ENCODE data around the gene HBM. TPM values are rescaled to one million over a fixed set of nuclear protein-coding genes. Genes with fewer than 3 reads are reported as not detected.

Gene HBM
- total and polyA plus RNA-seq, 10 of the 15 experiments (the other 5 are each of a cell fraction or from before 2014, with no cell fraction given), result 0.23 TPM; not detected in 9

DNA sequence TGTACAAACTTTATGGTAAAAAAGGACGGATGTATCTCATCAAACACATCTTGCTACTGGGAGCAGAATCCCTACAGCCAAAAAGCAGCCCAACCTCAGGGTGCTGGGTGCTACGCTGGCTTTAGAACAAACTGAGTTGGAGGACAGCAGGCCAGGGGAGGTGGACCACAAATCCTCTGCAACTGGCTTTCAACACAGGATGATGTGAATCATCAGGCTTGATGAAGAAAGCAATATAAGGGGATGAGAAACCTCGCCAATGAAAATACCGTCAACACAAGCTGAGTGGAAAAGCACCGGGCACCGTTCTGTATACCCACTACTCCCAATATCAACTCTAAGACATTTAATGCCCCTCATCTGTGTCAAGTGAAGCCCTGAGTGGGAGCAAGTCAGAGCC, 28.7 kb downstream of the HBM start (continued):
- TF ChIP-seq, protein P1, sequence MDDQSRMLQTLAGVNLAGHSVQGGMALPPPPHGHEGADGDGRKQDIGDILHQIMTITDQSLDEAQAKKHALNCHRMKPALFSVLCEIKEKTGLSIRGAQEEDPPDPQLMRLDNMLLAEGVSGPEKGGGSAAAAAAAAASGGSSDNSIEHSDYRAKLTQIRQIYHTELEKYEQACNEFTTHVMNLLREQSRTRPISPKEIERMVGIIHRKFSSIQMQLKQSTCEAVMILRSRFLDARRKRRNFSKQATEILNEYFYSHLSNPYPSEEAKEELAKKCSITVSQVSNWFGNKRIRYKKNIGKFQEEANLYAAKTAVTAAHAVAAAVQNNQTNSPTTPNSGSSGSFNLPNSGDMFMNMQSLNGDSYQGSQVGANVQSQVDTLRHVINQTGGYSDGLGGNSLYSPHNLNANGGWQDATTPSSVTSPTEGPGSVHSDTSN (IDR thresholded peaks at IDR 0.05; ENCODE audit: insufficient replicate concordance, low read depth, low read length), result no peak
- TF ChIP-seq, protein P2, sequence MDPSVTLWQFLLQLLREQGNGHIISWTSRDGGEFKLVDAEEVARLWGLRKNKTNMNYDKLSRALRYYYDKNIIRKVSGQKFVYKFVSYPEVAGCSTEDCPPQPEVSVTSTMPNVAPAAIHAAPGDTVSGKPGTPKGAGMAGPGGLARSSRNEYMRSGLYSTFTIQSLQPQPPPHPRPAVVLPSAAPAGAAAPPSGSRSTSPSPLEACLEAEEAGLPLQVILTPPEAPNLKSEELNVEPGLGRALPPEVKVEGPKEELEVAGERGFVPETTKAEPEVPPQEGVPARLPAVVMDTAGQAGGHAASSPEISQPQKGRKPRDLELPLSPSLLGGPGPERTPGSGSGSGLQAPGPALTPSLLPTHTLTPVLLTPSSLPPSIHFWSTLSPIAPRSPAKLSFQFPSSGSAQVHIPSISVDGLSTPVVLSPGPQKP (IDR thresholded peaks at IDR 0.05; ENCODE audit: low read depth, low read length), result no peak
- TF ChIP-seq RELA (IDR thresholded peaks at IDR 0.05; ENCODE audit: borderline replicate concordance, partially characterized antibody), result no peak

DNA sequence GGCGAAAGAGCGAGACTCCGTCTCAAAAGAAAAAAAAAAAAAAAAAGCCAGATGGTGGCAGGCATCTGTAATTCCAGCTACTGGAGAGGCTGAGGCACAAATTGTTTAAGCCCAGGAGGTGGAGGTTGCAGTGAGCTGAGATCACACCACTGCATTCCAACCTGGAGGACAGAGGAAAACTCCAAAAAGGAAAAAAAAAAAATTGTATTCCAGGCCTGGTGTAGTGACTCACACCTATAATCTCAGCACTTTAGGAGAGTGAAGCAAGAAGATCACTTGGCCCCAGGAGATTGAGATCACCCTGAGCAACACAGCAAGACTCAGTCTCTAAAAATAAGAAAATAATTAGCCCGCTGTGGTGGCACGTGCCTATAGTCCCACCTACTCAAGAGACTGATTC, 34.6 kb downstream of the HBM start:
- H3K79me2 ChIP-seq (ENCODE audit: control insufficient read depth, insufficient read depth, low read length), result no peaks in the 10 kb centered on the region
- intact Hi-C loops (cut with micrococcal nuclease; ENCODE audit: unreplicated experiment) (no loop called here), in situ Hi-C loops (cut with MboI) (no loop called here)
- no peaks in the 10 kb centered on the region for H3K4me1 ChIP-seq (ENCODE audit: control insufficient read depth, insufficient read depth, low read length)
- no peak for FAIRE-seq
- no peaks in the 10 kb centered on the region for H4K20me1 ChIP-seq (ENCODE audit: control insufficient read depth, insufficient read depth)
- no peak overlapping the region for H3K9ac ChIP-seq (ENCODE audit: control insufficient read depth, insufficient read depth, low read length)
- ChIA-PET CTCF (no interaction called here), RAD21 (ENCODE audit: unreplicated experiment) (no interaction called here), SMC1A (ENCODE audit: uncharacterized antibody, unreplicated experiment) (interaction anchor here (0.6 kb wide), 1 partner anchor 35 kb away, joined by 3 read pairs; the partner anchor contains the start of gene FAM234A), POLR2A (interaction anchor here (0.5 kb wide), 1 partner anchor 137 kb away, joined by 3 read pairs; no protein-coding TSS in a partner anchor)
- H3K4me2 ChIP-seq (ENCODE audit: control insufficient read depth, insufficient read depth), result no peak overlapping the region
- no TSS peak for BruUV-seq (replicated peaks)
- H2AFZ ChIP-seq (ENCODE audit: control insufficient read depth, low read depth, low read length), result no peak overlapping the region
- no peak for DNase-seq (ENCODE audit: low read depth, low spot score)
- no peaks in the 10 kb centered on the region for H3K27me3 ChIP-seq (replicated peaks in 1 of 2; ENCODE audit: control insufficient read depth in 2 of 2, insufficient read depth in 2 of 2, low read length in 1 of 2)
- WGBS (ENCODE audit: insufficient coverage, insufficient replicate concordance, low lambda C conversion rate, missing lambda C conversion rate), result 85% methylated on average over 4 of the region's 5 CpGs
- peaks cover 14 to 25% of the 10 kb centered on the region in 2 experiments for H3K36me3 ChIP-seq (ENCODE audit: control insufficient read depth in 2 of 2, insufficient read depth in 2 of 2, low read length in 1 of 2)
- ATAC-seq, result no peak
- no peak overlapping the region for H3K27ac ChIP-seq (ENCODE audit: control insufficient read depth, insufficient read depth)
- H3K9me3 ChIP-seq (replicated peaks; ENCODE audit: control insufficient read depth, insufficient read depth, low read length), result no peaks in the 10 kb centered on the region
- H3K4me3 ChIP-seq, result no peak overlapping the region
- TF ChIP-seq TAF1 (IDR thresholded peaks at IDR 0.05; ENCODE audit: borderline replicate concordance, low read depth, low read length) (no peak), WRNIP1 (IDR thresholded peaks at IDR 0.05; ENCODE audit: borderline replicate concordance, low read depth, low read length) (no peak), SRF (IDR thresholded peaks at IDR 0.05; ENCODE audit: low read depth in 2 of 2, low read length in 2 of 2) (no peak), SUPT20H (IDR thresholded peaks at IDR 0.05; ENCODE audit: borderline replicate concordance, control insufficient read depth, low read depth, low read length) (no peak), STAT1 (conservative IDR thresholded peaks at IDR 0.05) (no peak), FOXM1 (IDR thresholded peaks at IDR 0.05; ENCODE audit: low read depth, low read length) (no peak), CHD1 (IDR thresholded peaks at IDR 0.05; ENCODE audit: low read depth, low read length) (no peak), KDM1A (IDR thresholded peaks at IDR 0.05; ENCODE audit: borderline replicate concordance) (no peak)
- TF ChIP-seq, protein P3, sequence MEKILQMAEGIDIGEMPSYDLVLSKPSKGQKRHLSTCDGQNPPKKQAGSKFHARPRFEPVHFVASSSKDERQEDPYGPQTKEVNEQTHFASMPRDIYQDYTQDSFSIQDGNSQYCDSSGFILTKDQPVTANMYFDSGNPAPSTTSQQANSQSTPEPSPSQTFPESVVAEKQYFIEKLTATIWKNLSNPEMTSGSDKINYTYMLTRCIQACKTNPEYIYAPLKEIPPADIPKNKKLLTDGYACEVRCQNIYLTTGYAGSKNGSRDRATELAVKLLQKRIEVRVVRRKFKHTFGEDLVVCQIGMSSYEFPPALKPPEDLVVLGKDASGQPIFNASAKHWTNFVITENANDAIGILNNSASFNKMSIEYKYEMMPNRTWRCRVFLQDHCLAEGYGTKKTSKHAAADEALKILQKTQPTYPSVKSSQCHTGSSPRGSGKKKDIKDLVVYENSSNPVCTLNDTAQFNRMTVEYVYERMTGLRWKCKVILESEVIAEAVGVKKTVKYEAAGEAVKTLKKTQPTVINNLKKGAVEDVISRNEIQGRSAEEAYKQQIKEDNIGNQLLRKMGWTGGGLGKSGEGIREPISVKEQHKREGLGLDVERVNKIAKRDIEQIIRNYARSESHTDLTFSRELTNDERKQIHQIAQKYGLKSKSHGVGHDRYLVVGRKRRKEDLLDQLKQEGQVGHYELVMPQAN (conservative IDR thresholded peaks at IDR 0.05), result no peak
- TF ChIP-seq, protein P4, sequence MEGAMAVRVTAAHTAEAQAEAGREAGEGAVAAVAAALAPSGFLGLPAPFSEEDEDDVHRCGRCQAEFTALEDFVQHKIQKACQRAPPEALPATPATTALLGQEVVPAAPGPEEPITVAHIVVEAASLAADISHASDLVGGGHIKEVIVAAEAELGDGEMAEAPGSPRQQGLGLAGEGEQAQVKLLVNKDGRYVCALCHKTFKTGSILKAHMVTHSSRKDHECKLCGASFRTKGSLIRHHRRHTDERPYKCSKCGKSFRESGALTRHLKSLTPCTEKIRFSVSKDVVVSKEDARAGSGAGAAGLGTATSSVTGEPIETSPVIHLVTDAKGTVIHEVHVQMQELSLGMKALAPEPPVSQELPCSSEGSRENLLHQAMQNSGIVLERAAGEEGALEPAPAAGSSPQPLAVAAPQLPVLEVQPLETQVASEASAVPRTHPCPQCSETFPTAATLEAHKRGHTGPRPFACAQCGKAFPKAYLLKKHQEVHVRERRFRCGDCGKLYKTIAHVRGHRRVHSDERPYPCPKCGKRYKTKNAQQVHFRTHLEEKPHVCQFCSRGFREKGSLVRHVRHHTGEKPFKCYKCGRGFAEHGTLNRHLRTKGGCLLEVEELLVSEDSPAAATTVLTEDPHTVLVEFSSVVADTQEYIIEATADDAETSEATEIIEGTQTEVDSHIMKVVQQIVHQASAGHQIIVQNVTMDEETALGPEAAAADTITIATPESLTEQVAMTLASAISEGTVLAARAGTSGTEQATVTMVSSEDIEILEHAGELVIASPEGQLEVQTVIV (IDR thresholded peaks at IDR 0.05; ENCODE audit: borderline replicate concordance, partially characterized antibody), result no peak
- TF ChIP-seq, protein P5, sequence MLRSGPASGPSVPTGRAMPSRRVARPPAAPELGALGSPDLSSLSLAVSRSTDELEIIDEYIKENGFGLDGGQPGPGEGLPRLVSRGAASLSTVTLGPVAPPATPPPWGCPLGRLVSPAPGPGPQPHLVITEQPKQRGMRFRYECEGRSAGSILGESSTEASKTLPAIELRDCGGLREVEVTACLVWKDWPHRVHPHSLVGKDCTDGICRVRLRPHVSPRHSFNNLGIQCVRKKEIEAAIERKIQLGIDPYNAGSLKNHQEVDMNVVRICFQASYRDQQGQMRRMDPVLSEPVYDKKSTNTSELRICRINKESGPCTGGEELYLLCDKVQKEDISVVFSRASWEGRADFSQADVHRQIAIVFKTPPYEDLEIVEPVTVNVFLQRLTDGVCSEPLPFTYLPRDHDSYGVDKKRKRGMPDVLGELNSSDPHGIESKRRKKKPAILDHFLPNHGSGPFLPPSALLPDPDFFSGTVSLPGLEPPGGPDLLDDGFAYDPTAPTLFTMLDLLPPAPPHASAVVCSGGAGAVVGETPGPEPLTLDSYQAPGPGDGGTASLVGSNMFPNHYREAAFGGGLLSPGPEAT (IDR thresholded peaks at IDR 0.05; ENCODE audit: low read depth), result no peak

Data from GM12878 (cell line).